Activated naive CD8-positive, alpha-beta T cell treated with anti-CD3 and anti-CD28 coated beads, Interleukin-2, amount 10 ng/mL, durations not matched to agents 7 days and 5 days (primary cell): ENCODE results near the gene PRKCA. TPM values are rescaled to one million over a fixed set of nuclear protein-coding genes. Genes with fewer than 3 reads are reported as not detected.
A peak's percentile ranks its signal among the peaks of the same experiment; 100 is the strongest.

Source experiments
- ATAC-seq: fragments of 150-1000 bp; cut with Tn5 transposase; one replicate; pipeline ENCODE4 v1.10.0; 2021; ENCODE audit warnings: low read depth, moderate library complexity
- POLR2A ChIA-PET: fragments of 350-600 bp; sonication (Branson Sonifier 250); formaldehyde crosslinking; loops from one replicate; lab custom pipeline; 2021; ENCODE audit warnings: antibody characterized with exemption; lab: Charles Lee
- DNase-seq: peaks from one replicate; pipeline ENCODE4 v3.0.0; 2021
- H3K27ac Mint-ChIP-seq: one replicate; pipeline ENCODE4 v1.8.0; 2022; ENCODE audit warnings: mild to moderate bottlenecking, mixed read lengths
- H3K27me3 Mint-ChIP-seq: one replicate; pipeline ENCODE4 v1.8.0; 2022; ENCODE audit warnings: mild to moderate bottlenecking, moderate library complexity, mixed read lengths
- H3K36me3 Mint-ChIP-seq: one replicate; pipeline ENCODE4 v1.8.0; 2021; ENCODE audit warnings: mild to moderate bottlenecking, mixed read lengths
- H3K4me1 Mint-ChIP-seq: one replicate; pipeline ENCODE4 v1.8.0; 2021; ENCODE audit warnings: mixed read lengths
- H3K4me3 Mint-ChIP-seq: one replicate; pipeline ENCODE4 v1.8.0; 2022; ENCODE audit warnings: mild to moderate bottlenecking, moderate library complexity, mixed read lengths
- H3K9me3 Mint-ChIP-seq: one replicate; pipeline ENCODE4 v1.8.0; 2021; ENCODE audit warnings: mixed read lengths
- total RNA-seq, 2 experiments: library from RNA; stranded (reverse); gene quantifications; one replicate each; pipeline ENCODE4 v1.2.3, GENCODE V29; 2021

The PRKCA gene
- total RNA-seq, 2 experiments from 2014 or later, result 66.1 to 66.5 TPM

GRCh38 chr17:66652840-66653507 lies 350.6 kb downstream of the PRKCA start:
- no peak overlapping the region for H3K27ac Mint-ChIP-seq
- H3K9me3 Mint-ChIP-seq, result peaks cover 9% of the 10 kb centered on the region
- H3K27me3 Mint-ChIP-seq, result no peaks in the 10 kb centered on the region
- ATAC-seq (peak; percentile 30), DNase-seq (no peak)
- H3K36me3 Mint-ChIP-seq, result peaks cover 65% of the 10 kb centered on the region
- POLR2A ChIA-PET, result interaction anchor here (0.6 to 1.0 kb wide), 2 partner anchors 12 to 158 kb away, joined by 3 read pairs; no protein-coding TSS in a partner anchor
- H3K4me3 Mint-ChIP-seq, result no peak overlapping the region
- peaks cover 19% of the 10 kb centered on the region for H3K4me1 Mint-ChIP-seq

- Mint-ChIP-seq H3K27me3 (no peaks in the 10 kb centered on the region), H3K27ac (no peak overlapping the region), H3K9me3 (peaks cover 14% of the 10 kb centered on the region), H3K4me3 (no peak overlapping the region), H3K36me3 (peaks cover 75% of the 10 kb centered on the region), H3K4me1 (peaks cover 17% of the 10 kb centered on the region)
- no peak for DNase-seq
- POLR2A ChIA-PET, result no interaction called here
- ATAC-seq, result no peak
Measured at GRCh38 chr17:66654106-66654740, 351.8 kb downstream of the PRKCA start.

GRCh38 chr17:66654764-66655163 lies 352.4 kb downstream of the PRKCA start:
- H3K27ac Mint-ChIP-seq, result no peak overlapping the region
- H3K36me3 Mint-ChIP-seq, result peaks cover 77% of the 10 kb centered on the region
- peaks cover 16% of the 10 kb centered on the region for H3K4me1 Mint-ChIP-seq

GRCh38 chr17:66655461-66655860 lies 353.0 kb downstream of the PRKCA start:
- Mint-ChIP-seq H3K4me3 (no peak overlapping the region), H3K36me3 (peaks cover 80% of the 10 kb centered on the region), H3K27me3 (no peaks in the 10 kb centered on the region), H3K4me1 (peaks cover 16% of the 10 kb centered on the region), H3K27ac (no peak overlapping the region), H3K9me3 (peaks cover 15% of the 10 kb centered on the region)
- ATAC-seq, result no peak
- no peak for DNase-seq
- POLR2A ChIA-PET, result no interaction called here

More at GRCh38 chr17:66654764-66655163, 352.4 kb downstream of the PRKCA start:
- Mint-ChIP-seq H3K9me3 (peaks cover 14% of the 10 kb centered on the region), H3K4me3 (no peak overlapping the region), H3K27me3 (no peaks in the 10 kb centered on the region)
- POLR2A ChIA-PET, result no interaction called here
- no peak for DNase-seq
- no peak for ATAC-seq

DNA sequence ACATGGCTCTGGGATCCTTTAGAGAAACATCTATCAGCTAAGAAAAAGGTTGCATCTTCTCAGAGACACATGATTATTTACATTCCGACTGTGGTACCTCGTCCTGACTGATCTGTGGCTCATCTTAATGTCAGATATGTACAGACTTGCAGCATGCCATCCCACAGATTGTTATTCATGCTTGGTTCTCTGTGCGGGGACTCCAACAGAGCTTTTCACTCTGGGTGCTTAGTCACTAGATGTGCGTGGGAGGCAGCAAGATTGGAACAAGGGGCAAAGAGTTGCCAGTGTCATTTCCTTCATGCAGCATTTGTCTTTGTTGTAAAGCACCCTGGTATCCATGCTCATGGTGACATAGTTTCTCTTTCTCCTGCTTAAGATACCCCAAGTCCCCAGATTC lies 353.4 kb downstream of the PRKCA start:
- Mint-ChIP-seq H3K36me3 (peaks cover 77% of the 10 kb centered on the region), H3K4me1 (peaks cover 13% of the 10 kb centered on the region), H3K27me3 (no peaks in the 10 kb centered on the region), H3K9me3 (peaks cover 15% of the 10 kb centered on the region), H3K27ac (no peak overlapping the region), H3K4me3 (no peak overlapping the region)
- no peak for ATAC-seq
- DNase-seq, result no peak
- POLR2A ChIA-PET, result no interaction called here

GRCh38 chr17:66661411-66662256 lies 359.2 kb downstream of the PRKCA start:
- POLR2A ChIA-PET, result no interaction called here
- peaks cover 18% of the 10 kb centered on the region for H3K9me3 Mint-ChIP-seq
- H3K27me3 Mint-ChIP-seq, result no peaks in the 10 kb centered on the region
- no peak for ATAC-seq
- no peak for DNase-seq
- H3K4me3 Mint-ChIP-seq, result no peak overlapping the region
- no peak overlapping the region for H3K27ac Mint-ChIP-seq
- peaks cover 4% of the 10 kb centered on the region for H3K4me1 Mint-ChIP-seq
- H3K36me3 Mint-ChIP-seq, result peaks cover 47% of the 10 kb centered on the region

DNA sequence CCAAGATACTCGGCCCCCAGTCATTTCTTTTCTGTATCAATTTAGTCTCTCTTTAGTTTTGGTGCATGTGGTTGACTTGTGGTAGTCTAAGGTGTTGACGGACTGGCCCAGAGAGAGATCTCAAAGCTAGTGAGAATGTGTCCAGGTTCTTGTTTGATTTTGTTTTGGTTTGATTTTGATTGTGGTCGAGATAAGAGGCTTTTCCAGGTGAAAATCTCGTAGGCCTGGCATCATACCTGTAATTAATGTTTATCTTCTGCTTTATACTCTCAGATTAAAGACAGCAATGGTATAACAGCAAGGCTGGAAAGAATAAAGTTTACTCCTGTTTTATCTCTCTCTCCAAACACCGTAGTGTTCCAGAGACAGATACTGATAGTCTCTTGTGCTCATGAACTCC lies 360.1 kb downstream of the PRKCA start:
- Mint-ChIP-seq H3K27me3 (no peaks in the 10 kb centered on the region), H3K27ac (no peak overlapping the region), H3K4me1 (peaks cover 10% of the 10 kb centered on the region), H3K4me3 (no peak overlapping the region), H3K36me3 (peaks cover 45% of the 10 kb centered on the region), H3K9me3 (peaks cover 13% of the 10 kb centered on the region)
- DNase-seq, result no peak
- no peak for ATAC-seq
- POLR2A ChIA-PET, result no interaction called here

DNA sequence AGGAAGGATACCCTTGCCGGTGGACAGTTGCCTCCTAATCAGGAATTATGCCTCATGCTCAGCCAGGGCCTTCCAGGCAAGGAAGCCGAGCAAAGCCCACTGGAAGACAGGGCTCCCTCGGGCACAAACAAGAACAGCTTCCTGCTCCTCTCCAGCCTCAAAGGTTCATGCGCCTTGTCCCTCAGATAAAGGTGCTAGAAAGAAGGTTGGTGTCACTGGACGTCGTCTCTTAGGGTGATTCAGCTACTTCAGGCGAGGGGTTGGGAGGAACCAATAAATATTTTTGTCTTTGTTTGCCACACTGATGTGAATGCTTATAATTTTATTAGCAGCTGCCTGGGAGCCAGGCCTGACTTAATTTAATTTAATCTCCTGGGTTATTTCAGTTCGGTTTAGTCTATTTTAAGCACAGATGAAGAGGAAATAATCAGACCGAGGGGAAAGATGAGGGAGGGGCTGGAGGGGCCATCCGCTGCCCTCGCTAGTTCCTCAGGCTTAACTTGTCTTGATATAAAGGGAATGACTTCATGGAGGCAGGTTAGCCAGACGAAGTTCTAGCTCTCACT lies 360.7 kb downstream of the PRKCA start:
- Mint-ChIP-seq H3K9me3 (peaks cover 10% of the 10 kb centered on the region), H3K36me3 (peaks cover 44% of the 10 kb centered on the region)

GRCh38 chr17:66664336-66664735 lies 361.9 kb downstream of the PRKCA start:
- peaks cover 37% of the 10 kb centered on the region for H3K36me3 Mint-ChIP-seq
- ATAC-seq, result no peak

More for the DNA sequence above, 360.7 kb downstream of the PRKCA start:
- H3K4me1 Mint-ChIP-seq, result peaks cover 16% of the 10 kb centered on the region
- H3K4me3 Mint-ChIP-seq, result no peak overlapping the region
- POLR2A ChIA-PET, result no interaction called here
- no peak overlapping the region for H3K27ac Mint-ChIP-seq
- ATAC-seq, result no peak
- H3K27me3 Mint-ChIP-seq, result no peaks in the 10 kb centered on the region
- DNase-seq, result no peak

DNA sequence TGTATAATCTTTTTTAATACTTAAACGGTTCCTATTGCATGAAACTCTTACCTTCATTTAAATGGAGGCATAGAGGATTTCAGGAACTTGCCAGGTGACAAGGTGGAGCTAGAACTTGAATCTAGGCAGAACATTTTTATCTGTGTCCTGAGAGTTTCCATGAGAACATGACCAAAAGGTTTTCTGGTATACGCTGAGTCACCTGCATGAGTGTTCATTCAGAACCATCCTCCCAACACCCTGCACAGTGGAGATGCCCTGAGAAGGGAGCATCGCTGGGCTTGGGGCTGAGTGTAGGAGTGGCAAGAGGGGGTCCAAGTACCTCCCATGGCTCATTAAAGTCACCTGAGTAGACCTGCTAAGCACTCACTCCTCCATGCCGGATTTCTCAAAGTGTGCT lies 362.8 kb downstream of the PRKCA start:
- Mint-ChIP-seq H3K27ac (no peak overlapping the region), H3K36me3 (peaks cover 36% of the 10 kb centered on the region), H3K27me3 (no peaks in the 10 kb centered on the region), H3K4me3 (no peak overlapping the region), H3K4me1 (peaks cover 16% of the 10 kb centered on the region), H3K9me3 (peaks cover 3% of the 10 kb centered on the region)
- POLR2A ChIA-PET, result no interaction called here
- ATAC-seq (no peak), DNase-seq (no peak)

More at GRCh38 chr17:66664336-66664735, 361.9 kb downstream of the PRKCA start:
- DNase-seq, result no peak
- Mint-ChIP-seq H3K4me3 (no peak overlapping the region), H3K9me3 (peaks cover 4% of the 10 kb centered on the region), H3K4me1 (peaks cover 16% of the 10 kb centered on the region), H3K27ac (no peak overlapping the region), H3K27me3 (no peaks in the 10 kb centered on the region)
- POLR2A ChIA-PET, result no interaction called here

DNA sequence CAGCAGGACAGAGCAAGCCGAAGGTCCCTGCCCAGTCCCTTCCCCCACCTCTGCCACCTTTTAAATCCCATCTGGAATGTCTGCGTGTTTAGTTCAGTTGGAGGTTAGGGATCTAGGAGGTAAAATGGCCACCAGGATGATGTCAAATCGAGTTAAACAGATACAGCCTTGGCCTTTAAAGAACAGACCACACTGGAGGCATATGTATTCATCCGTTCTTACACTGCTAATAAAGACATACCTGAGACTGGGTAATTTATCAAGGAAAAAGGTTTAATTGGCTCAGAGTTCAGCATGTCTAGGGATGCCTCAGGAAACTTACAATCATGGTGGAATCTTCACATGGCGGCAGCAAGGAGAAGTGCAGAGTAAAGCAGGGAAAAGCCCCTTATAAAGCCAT lies 364.7 kb downstream of the PRKCA start:
- Mint-ChIP-seq H3K27ac (no peak overlapping the region), H3K9me3 (peaks cover 3% of the 10 kb centered on the region), H3K4me1 (peaks cover 20% of the 10 kb centered on the region), H3K27me3 (no peaks in the 10 kb centered on the region), H3K36me3 (peaks cover 34% of the 10 kb centered on the region), H3K4me3 (peak overlapping the region; percentile 37)
- POLR2A ChIA-PET, result no interaction called here
- DNase-seq (no peak), ATAC-seq (no peak)

GRCh38 chr17:66667491-66668030 lies 365.1 kb downstream of the PRKCA start:
- Mint-ChIP-seq H3K36me3 (peaks cover 33% of the 10 kb centered on the region), H3K4me1 (peaks cover 20% of the 10 kb centered on the region), H3K9me3 (peaks cover 3% of the 10 kb centered on the region), H3K27me3 (no peaks in the 10 kb centered on the region), H3K27ac (no peak overlapping the region), H3K4me3 (peak overlapping the region; percentile 37)
- ATAC-seq, result peak; percentile 76
- no peak for DNase-seq
- POLR2A ChIA-PET, result no interaction called here

GRCh38 chr17:66670206-66670605 lies 367.8 kb downstream of the PRKCA start:
- H3K36me3 Mint-ChIP-seq, result peaks cover 25% of the 10 kb centered on the region
- H3K4me1 Mint-ChIP-seq, result peaks cover 33% of the 10 kb centered on the region
- peaks cover 3% of the 10 kb centered on the region for H3K9me3 Mint-ChIP-seq
- no peak overlapping the region for H3K4me3 Mint-ChIP-seq
- ATAC-seq, result no peak
- no peak for DNase-seq
- POLR2A ChIA-PET, result no interaction called here
- no peak overlapping the region for H3K27ac Mint-ChIP-seq
- no peaks in the 10 kb centered on the region for H3K27me3 Mint-ChIP-seq
